ENCODE results near the gene ITIH3. TPM values are rescaled to one million over a fixed set of nuclear protein-coding genes. Genes with fewer than 3 reads are reported as not detected.

Gene ITIH3
- total and polyA plus RNA-seq, 2 of the 4 experiments (the other 2 are of a cell fraction) = 0.72 to 0.94 TPM

DNA sequence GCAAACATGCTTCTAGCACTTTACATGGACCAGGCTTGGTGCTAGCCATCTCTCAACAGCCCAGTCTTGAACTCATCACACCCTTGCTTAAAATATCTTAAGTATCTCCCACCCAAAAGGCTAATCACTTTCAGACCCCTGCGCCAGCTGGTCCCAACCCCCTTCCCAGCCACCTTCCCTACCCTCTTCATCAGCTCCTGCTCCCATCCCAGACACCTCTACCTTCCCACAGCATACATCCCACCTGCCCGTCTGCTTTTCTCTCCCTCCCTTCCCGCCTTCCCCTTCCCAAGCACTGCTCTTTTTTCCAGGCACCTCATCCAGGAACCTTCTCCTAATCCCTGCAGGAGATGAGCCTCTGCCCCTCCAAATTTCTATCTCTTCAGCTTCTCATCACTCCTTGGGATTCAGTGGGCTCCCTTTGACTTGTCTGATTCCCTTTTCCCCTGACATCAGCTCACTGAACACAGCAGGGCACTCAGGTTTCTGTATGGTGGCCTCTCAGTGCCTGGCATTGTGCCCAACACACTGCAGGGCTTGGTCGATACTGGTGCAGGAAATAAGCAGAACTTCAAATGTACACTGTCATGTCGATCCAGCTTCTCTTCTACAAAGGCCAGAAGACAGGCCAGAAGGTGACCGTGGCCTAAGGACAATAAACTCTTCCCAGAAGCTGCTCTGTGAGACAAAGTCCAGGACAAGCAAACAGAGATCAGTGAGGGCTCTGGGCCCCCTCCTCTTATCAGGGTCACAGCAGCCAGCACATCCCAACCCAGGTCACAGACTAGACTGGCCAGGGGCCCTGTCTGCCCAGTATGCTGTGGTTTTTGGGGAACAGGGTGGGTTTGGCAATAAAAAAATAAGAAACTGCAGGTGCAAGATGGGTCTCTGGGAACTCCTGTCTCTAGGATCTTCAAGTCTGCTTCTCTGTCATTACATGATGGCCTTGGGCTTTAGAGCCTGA, 19.4 kb upstream of the ITIH3 start:
- Histone ChIP-seq H2BK5ac (ENCODE audit: low read depth, low read length, poor library complexity, severe bottlenecking) (no peak overlapping the region), H2BK20ac (ENCODE audit: low read depth, low read length) (no peak overlapping the region), H3K79me1 (ENCODE audit: low read depth in 1 of 2, low read length in 2 of 2) (peaks cover 5 to 9% of the 10 kb centered on the region in 2 experiments; a peak in 3 of 4 replicates), H4K20me1 (ENCODE audit: insufficient read depth, low read length) (no peaks in the 10 kb centered on the region), H3K9me1 (ENCODE audit: insufficient read depth, low read length) (peaks cover 7% of the 10 kb centered on the region; the same call in 1 of the 2 replicates), H3K56ac (ENCODE audit: extremely low read depth, insufficient read depth, low read length) (no peak overlapping the region), H3K27me3 (ENCODE audit: control insufficient read depth, insufficient read depth, low read length) (peaks cover 19% of the 10 kb centered on the region; the same call in 1 of the 2 replicates), H3K4me2 (ENCODE audit: low read depth, low read length) (no peak overlapping the region), H3K9me3 (ENCODE audit: control insufficient read depth, insufficient read depth, low read length) (no peaks in the 10 kb centered on the region), H3K18ac (ENCODE audit: low read depth, low read length) (no peak overlapping the region), H2AFZ (replicated peaks; ENCODE audit: low read length, poor library complexity) (no peak overlapping the region), H2BK120ac (ENCODE audit: low read depth, low read length) (no peak overlapping the region), H3K4ac (ENCODE audit: low read depth, low read length) (no peak overlapping the region), H3K9ac (ENCODE audit: low read depth, low read length) (no peak overlapping the region), H2AK5ac (ENCODE audit: low read depth, low read length) (no peak overlapping the region), H4K91ac (ENCODE audit: insufficient read depth, low read depth, low read length) (no peak overlapping the region), H4K8ac (ENCODE audit: low read depth in 2 of 2, low read length in 2 of 2) (no peak overlapping the region), H2AK9ac (replicated peaks; ENCODE audit: low read depth, low read length, poor library complexity) (no peak overlapping the region), H3K36me3 (ENCODE audit: control insufficient read depth, insufficient read depth, low read length) (no peaks in the 10 kb centered on the region), H3K14ac (replicated peaks; ENCODE audit: low read depth, low read length) (no peak overlapping the region), H3K27ac (ENCODE audit: insufficient read depth, low read length) (no peak overlapping the region), H3K4me1 (ENCODE audit: control insufficient read depth, insufficient read depth, low read length) (no peaks in the 10 kb centered on the region), H4K5ac (ENCODE audit: low read depth, low read length) (no peak overlapping the region), H3K23ac (ENCODE audit: low read depth, low read length) (no peak overlapping the region), H3K4me3 (ENCODE audit: insufficient read depth, low read depth, low read length) (no peak overlapping the region), H2BK15ac (ENCODE audit: low read depth, low read length) (no peak overlapping the region)
- intact Hi-C loops (cut with micrococcal nuclease) = no loop called here
- no peak for DNase-seq
- ChIA-PET POLR2A (ENCODE audit: unreplicated experiment) (no interaction called here), CTCF (no interaction called here)
- no TSS peak for BruUV-seq (replicated peaks)
- TF ChIP-seq MAZ (IDR thresholded peaks at IDR 0.05; ENCODE audit: borderline replicate concordance, low read depth, low read length) (no peak), MAFK (IDR thresholded peaks at IDR 0.05; ENCODE audit: low read depth, low read length) (no peak), BHLHE40 (IDR thresholded peaks at IDR 0.05; ENCODE audit: low read depth, low read length) (no peak), NFE2L2 (IDR thresholded peaks at IDR 0.05; ENCODE audit: low read depth, low read length) (no peak), RCOR1 (IDR thresholded peaks at IDR 0.05; ENCODE audit: insufficient replicate concordance, low read length) (no peak), FOS (IDR thresholded peaks at IDR 0.05; ENCODE audit: low read depth, low read length) (no peak), CEBPB (IDR thresholded peaks at IDR 0.05; ENCODE audit: low read depth, low read length) (no peak), RFX5 (IDR thresholded peaks at IDR 0.05; ENCODE audit: low read depth, low read length) (no peak), MXI1 (IDR thresholded peaks at IDR 0.05; ENCODE audit: borderline replicate concordance, low read depth, low read length) (no peak), CHD1 (IDR thresholded peaks at IDR 0.05; ENCODE audit: low read depth, low read length) (no peak), SMC3 (IDR thresholded peaks at IDR 0.05; ENCODE audit: low read depth, low read length) (no peak)
- TF ChIP-seq, protein P1, sequence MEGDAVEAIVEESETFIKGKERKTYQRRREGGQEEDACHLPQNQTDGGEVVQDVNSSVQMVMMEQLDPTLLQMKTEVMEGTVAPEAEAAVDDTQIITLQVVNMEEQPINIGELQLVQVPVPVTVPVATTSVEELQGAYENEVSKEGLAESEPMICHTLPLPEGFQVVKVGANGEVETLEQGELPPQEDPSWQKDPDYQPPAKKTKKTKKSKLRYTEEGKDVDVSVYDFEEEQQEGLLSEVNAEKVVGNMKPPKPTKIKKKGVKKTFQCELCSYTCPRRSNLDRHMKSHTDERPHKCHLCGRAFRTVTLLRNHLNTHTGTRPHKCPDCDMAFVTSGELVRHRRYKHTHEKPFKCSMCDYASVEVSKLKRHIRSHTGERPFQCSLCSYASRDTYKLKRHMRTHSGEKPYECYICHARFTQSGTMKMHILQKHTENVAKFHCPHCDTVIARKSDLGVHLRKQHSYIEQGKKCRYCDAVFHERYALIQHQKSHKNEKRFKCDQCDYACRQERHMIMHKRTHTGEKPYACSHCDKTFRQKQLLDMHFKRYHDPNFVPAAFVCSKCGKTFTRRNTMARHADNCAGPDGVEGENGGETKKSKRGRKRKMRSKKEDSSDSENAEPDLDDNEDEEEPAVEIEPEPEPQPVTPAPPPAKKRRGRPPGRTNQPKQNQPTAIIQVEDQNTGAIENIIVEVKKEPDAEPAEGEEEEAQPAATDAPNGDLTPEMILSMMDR (conservative IDR thresholded peaks at IDR 0.05; ENCODE audit: low read depth, low read length) = no peak
- TF ChIP-seq, protein P2, sequence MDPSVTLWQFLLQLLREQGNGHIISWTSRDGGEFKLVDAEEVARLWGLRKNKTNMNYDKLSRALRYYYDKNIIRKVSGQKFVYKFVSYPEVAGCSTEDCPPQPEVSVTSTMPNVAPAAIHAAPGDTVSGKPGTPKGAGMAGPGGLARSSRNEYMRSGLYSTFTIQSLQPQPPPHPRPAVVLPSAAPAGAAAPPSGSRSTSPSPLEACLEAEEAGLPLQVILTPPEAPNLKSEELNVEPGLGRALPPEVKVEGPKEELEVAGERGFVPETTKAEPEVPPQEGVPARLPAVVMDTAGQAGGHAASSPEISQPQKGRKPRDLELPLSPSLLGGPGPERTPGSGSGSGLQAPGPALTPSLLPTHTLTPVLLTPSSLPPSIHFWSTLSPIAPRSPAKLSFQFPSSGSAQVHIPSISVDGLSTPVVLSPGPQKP (IDR thresholded peaks at IDR 0.05; ENCODE audit: borderline replicate concordance, low read depth, low read length) = no peak
- 52% methylated on average over 3 of the region's 6 CpGs; no CpG with 5 or more reads in 1 of the 2 experiments for WGBS, 2 experiments (ENCODE audit: extremely low coverage in 2 of 2, insufficient read length in 1 of 2)
- dilution Hi-C loops (cut with HindIII; ENCODE audit: low sequenced_read_pairs, unreplicated experiment) = no loop called here
- ATAC-seq (ENCODE audit: low read depth) = no peak
- in situ Hi-C loops (cut with MboI; ENCODE audit: low sequenced_read_pairs) = no loop called here

Measured in IMR-90 (cell line).